ENCODE results near the gene DNAAF8.
"Not testable (repeated sequence)": the region's sequence is repeated elsewhere in the genome, so short reads cannot be mapped to it uniquely, and the experiment has no call there.

The DNAAF8 gene

DNA sequence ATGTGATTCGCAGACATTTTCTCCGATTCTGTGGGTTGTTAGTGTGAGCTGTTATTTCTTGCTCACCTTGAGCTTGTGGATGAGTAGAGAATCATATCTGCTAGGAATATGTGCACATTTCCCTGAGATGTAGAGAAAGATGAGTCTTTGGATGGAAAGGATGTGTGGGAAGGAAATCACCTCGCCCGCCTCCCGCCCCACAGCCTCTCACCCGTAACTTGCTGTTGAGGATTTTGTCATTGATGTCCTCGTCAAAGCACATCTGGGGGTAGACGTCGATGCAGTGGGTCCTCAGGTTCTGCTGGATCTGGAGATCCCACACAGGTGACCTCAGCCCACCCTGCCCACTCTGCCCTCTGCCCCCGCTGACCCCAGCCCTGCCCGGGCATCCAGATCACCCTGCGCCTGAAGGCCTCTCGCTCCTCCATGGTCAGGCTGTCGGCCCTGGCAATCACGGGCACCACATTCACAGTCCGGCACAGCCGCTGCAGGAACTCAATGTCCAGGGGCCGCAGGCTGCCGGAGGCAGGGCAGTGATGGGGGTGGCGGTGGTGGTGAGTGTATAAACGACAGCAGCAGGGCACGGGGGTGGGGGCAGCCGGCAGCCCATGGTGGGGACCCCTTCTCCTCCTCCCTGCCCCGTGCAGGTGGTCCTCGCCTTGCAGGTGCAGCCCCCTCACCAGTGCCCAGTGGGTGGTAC, 49.1 kb downstream of the DNAAF8 start:
- no peak for FAIRE-seq
- no peak for TF ChIP-seq POLR2A (IDR thresholded peaks at IDR 0.05; ENCODE audit: low read depth, low read length)
- no peak for DNase-seq (ENCODE audit: insufficient read length, low spot score)

DNA sequence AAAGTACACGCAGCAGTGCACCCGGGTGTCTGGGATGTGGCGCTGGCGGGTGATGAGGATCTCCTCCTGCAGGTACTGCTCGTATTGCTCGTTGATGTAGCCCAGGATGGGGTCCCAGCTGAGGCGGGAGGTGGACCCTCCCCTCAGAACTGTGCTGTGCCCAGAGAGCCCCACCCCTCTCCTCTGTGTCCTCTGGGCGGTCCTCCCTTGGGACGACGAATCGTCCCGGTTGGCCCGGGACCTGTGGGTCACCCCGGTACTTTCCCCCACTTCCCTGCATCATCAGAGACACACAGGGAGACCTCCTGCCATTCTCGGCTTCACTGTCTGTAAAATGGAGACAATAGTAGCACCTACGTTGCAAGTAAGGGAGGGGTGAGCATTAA, 49.6 kb downstream of the DNAAF8 start:
- FAIRE-seq (no peak), DNase-seq (ENCODE audit: insufficient read length, low spot score) (no peak)
- no peak for TF ChIP-seq POLR2A (IDR thresholded peaks at IDR 0.05; ENCODE audit: low read depth, low read length)

DNA sequence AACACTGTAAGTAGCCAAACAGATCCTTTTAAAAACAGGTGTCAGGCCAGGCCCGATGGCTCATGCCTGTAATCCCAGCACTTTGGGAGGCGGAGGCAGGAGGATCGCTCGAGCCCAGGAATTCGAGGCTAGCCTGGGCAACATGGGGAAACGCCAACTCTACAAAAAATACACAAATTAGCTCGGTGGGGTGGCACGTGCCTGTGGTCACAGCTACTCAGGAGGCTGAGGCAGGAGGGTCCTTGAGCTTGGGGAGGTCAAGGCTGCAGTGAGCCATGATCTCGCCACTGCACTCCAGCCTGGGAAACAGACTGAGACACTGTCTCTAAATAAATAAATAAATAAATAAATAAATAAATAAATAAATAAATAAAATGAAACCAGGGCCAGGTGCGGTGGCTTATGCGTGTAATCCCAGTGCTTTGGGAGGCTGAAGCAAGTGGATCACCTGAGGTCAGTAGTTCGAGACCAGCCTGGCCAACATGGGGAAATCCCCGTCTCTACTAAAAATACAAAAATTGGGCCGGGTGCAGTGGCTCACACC, 50.2 kb downstream of the DNAAF8 start:
- not testable (repeated sequence) for DNase-seq (ENCODE audit: insufficient read length, low spot score); FAIRE-seq

DNA sequence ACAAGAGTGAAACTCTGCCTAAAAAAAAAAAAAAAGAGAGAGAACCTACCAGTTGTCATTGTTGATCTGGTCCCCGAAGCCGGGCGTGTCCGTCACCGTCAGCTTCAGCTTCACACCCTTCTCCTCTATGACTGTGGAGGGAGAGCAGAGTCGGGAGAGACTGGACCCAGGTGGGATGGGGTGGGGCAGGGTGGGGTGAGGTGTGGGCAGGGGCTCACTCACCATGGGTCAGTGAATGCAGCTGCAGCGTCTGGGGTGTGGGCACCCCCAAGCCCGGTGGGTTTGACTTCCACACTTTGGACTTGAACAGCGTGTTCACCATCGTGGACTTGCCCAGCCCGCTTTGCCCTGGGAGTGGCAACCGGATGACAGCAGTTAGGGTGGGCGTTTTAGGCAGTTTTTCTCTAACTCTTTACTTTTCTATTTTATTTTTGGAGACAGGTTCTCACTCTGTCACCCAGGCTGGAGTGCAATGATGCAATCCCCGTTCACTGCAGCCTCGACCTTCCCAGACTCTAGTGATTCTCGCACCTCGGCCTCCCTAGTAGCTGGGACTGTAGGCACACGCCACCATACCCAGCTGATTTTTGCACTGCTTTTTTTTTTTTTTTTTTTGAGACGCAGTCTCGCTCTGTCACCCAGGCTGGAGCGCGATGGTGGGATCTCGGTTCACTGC, 51.6 kb downstream of the DNAAF8 start:
- no peak for DNase-seq (ENCODE audit: insufficient read length, low spot score)
- FAIRE-seq, result no peak
- no peak for TF ChIP-seq POLR2A (IDR thresholded peaks at IDR 0.05; ENCODE audit: low read depth, low read length)

DNA sequence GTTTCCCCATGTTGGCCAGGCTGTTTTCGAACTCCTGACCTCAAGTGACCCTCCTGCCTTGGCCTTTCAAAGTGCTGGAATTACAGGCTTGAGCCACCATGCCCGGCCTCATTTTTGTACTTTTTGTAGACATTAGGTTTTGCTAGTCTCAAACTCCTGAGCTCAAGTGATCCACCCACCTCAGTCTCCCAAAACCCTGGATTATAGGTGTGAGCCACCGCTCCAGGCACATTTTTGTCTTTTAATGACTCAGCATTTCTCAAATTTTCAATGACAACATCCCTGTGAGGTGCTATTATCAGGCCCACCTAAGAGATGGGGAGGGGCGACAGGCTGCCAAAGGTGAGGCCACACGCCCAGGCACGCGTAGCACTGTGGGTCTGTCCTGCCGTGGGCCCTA, 52.7 kb downstream of the DNAAF8 start:
- DNase-seq (ENCODE audit: insufficient read length, low spot score) (no peak), FAIRE-seq (no peak)
- no peak for TF ChIP-seq POLR2A (IDR thresholded peaks at IDR 0.05; ENCODE audit: low read depth, low read length)

DNA sequence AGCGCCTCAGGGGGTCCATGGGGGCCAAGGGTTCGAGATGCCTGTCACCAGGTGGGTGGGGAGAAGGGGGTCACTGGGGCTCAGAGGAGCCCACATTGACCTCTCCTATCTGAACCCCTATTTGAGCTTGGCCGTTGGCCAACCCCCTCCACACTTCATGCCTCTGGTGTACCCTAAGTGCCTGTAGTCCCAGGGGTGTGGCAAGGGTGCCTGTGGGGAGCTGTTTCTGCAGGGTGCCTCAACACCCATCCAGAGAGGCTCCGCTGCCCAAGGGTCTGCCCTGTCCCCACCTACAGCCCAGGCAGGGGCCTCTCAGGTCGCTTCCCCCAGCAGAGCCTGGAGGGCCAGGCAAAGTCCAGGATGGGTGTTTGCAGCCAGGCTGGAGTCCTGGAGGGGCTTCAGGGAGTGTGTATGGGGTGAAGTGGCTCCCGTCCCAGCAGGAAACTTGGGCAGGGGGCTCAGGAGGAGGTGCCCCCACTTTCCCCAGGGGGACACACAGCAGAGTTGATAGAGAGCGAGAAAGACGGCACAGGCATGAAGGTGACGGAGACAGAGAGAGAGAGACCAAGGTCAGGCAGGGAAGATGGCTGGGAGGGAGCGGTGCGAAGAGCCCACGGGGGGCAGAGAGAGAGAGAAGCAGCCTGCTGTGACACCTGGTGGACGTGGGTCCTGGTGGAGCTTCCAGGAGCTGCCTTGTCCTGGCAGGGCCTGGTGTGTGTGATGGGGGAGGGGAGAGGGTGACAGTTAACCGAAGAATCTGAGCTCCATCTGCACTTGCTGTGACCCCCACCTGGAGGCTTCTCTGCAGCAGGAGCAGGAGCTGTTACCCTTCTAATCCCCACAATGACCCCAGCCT, 53.5 kb downstream of the DNAAF8 start, which contains the start of gene SEPTIN12:
Gene SEPTIN12, minus strand, starts transcription at position 719 of the 856 bp plus-strand sequence. Its CDS starts 700 bp downstream, at position 19.
- FAIRE-seq (no peak), DNase-seq (ENCODE audit: insufficient read length, low spot score) (no peak)
- no peak for TF ChIP-seq POLR2A (IDR thresholded peaks at IDR 0.05; ENCODE audit: low read depth, low read length)

DNA sequence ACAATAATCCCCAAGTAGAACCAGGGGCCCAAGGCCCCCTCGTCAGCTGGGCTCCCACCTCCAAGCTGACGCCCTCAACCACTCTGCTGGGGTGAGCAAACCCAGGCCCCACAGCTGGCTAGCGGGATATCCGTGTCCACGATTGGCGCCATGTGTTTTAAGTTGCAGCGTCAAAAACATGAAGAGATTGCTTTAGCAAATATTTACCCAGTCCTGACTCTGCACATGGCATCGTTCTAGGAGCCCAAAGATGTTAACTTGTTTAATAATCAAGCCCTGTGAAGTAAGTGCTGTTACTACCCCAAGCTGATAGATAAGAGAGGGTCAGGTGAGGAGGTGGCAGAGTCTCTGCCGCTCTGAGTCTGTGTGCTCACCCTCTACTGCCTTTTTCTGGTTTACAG, 54.2 kb downstream of the DNAAF8 start:
- no peak for TF ChIP-seq POLR2A (IDR thresholded peaks at IDR 0.05; ENCODE audit: low read depth, low read length)
- DNase-seq (ENCODE audit: insufficient read length, low spot score), result no peak
- no peak for FAIRE-seq

DNA sequence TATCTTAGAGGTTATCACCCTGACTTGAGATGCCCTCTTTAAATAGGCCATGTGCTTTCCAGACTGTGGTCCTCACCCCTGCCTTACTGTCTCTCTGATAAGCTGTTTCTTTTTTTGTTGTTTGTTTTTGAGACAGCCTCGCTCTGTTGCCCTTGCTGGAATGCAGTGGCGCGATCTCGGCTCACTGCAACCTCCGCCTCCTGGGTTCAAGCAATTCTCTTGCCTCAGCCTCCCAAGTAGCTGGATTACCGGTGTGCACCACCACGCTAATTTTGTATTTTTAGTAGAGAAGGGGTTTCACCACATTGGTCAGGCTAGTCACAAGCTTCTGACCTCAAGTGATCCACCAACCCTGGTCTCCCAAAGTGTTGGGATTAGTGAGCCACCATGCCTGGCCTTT, 54.6 kb downstream of the DNAAF8 start:
- TF ChIP-seq POLR2A (IDR thresholded peaks at IDR 0.05; ENCODE audit: low read depth, low read length), result no peak
- DNase-seq (ENCODE audit: insufficient read length, low spot score), result no peak
- FAIRE-seq, result no peak

DNA sequence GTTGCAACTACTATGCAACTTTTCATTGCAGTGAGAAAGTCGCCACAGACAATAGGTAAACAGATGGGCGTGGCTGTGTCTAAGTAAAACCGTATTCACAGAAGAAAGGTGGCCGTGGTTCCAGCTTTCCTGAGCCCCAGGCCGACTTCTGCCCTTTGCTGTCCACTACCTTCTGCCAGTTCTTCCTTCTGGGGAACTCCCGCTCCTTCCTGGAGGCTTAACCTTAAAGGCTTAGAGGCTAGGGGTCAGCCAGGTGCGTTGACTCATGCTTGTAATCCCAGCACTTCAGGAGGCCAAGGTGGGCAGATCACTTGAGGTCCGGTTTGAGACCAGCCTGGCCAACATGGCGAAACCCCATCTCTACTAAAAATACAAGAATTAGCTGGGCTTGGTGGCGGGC, 55.9 kb downstream of the DNAAF8 start:
- no peak for FAIRE-seq

DNA sequence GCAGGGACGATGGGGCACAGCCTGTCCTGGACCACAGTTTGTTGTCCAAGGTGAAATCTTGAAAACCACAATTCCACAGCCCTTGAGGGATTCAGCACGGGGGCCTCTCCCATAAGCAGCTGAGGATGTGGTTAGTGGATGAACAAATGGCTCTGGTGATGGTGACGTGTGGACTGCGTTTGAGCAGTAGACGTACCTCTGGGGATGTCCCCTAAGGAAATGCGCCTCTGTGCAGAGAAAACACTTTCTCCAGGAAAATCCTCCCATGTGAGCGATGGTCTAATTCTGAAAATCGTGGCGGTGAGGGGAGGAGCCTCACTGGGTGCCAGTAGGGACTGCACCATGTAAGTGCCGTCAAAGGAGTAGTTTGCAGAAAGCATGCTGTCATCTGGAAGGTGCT, 56.5 kb downstream of the DNAAF8 start:
- no peak for TF ChIP-seq POLR2A (IDR thresholded peaks at IDR 0.05; ENCODE audit: low read depth, low read length)
- DNase-seq (ENCODE audit: insufficient read length, low spot score), result no peak

More for the DNA sequence above, 55.9 kb downstream of the DNAAF8 start:
- no peak for DNase-seq (ENCODE audit: insufficient read length, low spot score)
- no peak for TF ChIP-seq POLR2A (IDR thresholded peaks at IDR 0.05; ENCODE audit: low read depth, low read length)

DNA sequence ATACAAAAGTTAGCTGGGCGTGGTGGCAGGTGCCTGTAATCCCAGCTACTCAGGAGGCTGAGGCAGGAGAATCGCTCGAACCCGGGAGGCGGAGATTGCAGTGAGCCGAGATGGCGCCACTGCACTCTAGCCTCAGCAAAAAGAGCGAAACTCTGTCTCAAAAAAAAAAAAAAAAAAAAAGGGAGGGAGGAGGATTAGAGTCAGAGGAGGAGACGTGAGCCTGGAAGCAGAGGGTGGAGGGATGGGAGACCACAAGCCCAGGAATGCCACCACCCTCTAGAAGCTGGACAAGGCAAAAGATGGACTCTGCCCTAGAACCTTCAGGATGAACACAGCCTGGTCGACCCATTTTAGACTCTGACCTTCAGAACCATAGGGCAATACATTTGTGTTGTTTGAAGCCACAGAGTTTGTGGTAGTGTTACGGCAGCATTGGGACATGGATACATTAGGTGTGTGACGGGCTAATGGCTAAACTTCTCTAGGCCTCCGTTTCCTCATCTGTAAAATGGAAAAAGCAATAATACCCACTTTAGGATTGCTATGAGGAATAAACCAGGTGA, 58.7 kb downstream of the DNAAF8 start:
- TF ChIP-seq POLR2A (IDR thresholded peaks at IDR 0.05; ENCODE audit: low read depth, low read length), result no peak
- FAIRE-seq, result no peak
- no peak for DNase-seq (ENCODE audit: insufficient read length, low spot score)

More for the DNA sequence above, 56.5 kb downstream of the DNAAF8 start:
- FAIRE-seq, result no peak

DNA sequence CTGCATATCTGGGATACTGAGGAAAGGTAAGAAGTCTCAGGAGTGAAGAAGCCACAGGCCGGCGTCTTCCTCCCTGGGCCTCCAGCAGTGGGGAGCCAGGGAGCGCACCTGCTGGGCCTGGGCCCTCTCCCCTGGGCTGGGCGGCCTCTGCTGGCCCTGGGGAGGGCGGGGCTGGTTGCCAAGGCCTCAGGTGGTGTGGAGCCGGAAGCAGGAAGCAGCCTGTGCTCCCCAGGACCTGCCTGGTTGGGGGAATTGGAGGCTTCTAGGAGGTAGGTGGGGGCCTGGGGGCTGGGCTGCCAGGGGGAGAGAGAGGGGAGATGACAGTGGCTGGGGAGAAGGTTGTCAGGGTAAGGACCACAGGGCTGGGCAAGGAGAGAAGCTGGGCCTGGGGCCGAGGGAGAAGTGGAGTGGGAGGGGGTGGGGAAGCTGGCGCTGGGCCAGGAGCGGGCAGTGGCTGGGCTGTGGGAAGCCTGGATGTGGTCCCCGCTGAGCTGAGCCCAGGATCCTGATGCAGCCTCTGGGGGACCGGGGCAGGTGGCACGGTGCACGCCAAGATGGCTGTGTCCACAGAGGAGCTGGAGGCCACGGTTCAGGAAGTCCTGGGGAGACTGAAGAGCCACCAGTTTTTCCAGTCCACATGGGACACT, 61.0 kb downstream of the DNAAF8 start, which contains the start of gene SMIM22:
Gene SMIM22, plus strand, starts transcription at position 189 of the 647 bp plus-strand sequence. Its CDS starts 366 bp downstream, at position 555.
- no peak for TF ChIP-seq POLR2A (IDR thresholded peaks at IDR 0.05; ENCODE audit: low read depth, low read length)
- FAIRE-seq, result no peak
- no peak for DNase-seq (ENCODE audit: insufficient read length, low spot score)
